Measurements from ENCODE around the gene MGARP. TPM values are rescaled to one million over a fixed set of nuclear protein-coding genes. Genes with fewer than 3 reads are reported as not detected.

MGARP gene
- polyA plus RNA-seq, 1 donor: 0.28 TPM

DNA sequence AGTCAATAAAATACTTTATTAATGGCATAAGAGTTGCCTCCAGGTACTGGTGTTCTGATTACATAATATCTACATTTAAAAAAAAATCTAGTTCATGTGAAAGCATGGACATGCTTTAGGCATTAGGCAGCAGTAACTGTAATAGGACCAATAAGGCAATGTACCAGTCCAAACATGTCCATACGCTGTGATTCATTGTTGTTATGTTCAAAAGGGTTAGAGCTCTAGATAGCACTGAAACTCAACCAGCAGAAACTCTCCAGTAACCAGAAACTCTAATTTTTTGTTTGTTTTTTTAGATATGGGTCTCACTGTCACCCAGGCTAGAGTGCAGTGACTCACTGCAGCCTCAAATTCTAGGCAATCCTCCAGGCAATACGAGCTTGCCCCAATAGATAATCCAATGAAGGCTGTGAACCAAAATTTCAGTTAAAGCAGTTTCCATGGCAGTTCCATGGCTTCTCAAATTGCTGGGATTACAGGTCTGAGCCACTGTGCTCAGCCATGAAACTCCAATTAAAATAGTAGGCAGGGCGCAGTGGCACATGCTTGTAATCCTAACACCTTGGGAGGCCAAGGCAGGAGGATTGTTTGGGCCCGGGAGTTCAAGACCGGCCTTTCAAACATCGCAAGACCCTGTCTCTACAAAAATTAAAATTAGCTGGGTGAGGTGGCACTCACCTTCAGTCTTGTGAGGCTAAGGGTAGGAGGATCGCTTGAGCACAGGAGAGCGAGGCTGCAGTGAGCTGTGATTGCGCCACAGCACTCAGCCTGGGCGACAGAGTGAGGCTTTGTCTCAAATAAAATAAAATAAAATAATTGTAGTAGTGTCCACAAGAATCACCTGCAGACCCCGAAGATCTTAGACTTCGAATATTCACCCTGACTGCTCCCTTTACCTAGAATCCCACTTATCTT, 36.3 kb downstream of the MGARP start:
- no peak for DNase-seq (ENCODE audit: low read depth)

DNA sequence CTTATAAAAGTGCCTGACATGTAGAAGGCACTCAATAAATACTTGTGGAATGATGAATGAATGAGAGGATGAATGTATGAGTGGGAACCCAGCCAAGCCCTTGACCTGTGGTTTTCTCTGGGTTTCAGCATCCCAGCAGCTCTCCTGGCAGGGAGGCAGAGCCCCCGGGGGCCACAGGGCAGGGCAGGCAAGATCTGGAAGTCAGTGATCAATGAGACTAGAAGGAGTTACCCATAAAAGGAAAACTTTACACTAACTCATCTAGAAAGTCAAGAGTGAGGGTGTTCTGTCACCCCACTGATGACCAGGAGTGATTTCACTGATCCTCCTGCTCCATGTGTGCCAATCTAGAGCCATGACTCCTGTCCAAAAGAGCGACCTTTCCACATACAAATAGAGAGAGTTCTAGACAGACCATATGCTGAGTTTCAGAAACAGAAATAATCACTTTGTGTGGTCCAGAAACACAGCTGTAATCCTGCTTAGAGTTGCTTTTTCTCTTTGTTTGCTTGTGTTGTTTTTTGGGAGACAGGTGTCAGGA, 37.4 kb downstream of the MGARP start:
- DNase-seq (ENCODE audit: low read depth): no peak

DNA sequence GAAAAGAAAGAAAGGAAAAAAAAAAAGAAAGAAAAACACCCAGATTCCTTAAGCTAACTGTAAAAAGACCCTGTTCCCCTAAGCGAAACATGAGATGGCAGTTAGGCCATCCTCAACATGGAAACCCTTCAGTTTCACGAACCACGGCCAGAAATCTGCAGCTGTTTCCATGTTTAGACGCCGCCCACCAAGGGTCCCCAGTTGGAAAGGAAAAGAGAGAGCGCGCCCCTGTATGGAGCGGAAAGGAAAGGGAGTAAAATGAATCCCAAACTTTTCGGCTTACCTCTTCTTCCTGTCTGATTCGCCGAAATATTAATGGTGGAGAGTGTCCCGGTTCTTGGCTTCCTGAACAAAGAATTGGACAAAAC, 38.3 kb downstream of the MGARP start:
- DNase-seq (ENCODE audit: low read depth): no peak

DNA sequence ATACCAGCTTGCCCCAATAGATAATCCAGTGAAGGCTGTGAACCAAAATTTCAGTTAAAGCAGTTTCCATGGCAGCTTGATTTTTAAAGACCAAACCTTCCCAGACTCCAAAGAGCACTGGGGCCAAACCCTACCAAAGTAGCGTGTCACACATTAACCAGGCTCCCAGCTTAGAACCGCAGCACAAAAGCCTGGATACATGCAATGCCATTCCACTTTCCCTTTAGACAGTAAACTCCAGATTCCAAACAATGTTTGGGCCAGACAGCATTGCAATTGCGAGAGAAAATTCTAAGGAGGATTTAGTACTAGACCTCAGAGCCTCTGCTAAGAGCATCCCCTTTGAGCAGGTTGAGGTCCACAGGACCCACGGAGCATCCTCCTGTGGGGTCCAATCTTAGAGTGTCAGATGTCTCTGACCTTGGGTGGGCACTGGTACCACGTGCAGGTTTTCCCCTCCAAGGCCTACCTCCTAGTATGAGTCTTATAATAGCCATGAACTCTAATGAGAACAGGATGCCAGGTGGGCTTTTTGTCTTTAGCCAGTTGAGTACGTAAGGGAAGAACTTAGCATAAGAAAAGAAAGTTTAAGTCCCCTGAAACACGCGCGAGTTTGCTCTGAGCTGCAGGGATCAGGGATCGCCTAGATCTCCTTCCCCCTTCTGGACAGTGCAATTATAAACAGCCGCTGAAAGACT, 38.8 kb downstream of the MGARP start:
- DNase-seq (ENCODE audit: low read depth): no peak

DNA sequence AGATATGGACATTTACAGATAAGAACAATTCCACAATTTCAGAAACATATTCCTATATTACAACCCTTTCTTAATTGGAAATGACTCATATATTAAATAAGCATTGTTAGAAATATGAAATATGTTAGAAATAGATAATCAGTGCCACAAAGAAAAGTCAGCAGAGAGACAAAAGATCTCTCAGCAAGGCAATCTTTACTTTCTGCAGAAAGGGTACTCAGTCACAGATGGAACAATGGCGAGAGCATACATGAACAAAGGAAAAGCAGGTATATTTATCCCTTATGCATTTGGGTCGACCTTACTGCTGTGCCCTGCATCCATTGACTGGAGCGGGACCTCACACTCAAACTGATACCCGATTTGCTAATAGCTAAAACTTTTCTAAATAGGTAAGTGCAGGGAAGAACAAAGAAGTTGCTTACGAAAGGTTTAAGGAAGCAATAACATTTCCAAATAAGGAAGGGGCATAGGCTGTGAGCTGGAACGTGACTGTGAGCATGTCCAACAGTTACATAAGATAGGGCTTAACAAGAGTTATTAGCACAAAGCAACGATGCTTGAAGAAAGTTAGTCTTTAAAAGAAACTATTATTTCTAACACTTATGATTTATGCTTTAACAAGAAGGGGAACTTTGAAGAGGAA, 40.8 kb downstream of the MGARP start:
- no peak for DNase-seq (ENCODE audit: low read depth)

DNA sequence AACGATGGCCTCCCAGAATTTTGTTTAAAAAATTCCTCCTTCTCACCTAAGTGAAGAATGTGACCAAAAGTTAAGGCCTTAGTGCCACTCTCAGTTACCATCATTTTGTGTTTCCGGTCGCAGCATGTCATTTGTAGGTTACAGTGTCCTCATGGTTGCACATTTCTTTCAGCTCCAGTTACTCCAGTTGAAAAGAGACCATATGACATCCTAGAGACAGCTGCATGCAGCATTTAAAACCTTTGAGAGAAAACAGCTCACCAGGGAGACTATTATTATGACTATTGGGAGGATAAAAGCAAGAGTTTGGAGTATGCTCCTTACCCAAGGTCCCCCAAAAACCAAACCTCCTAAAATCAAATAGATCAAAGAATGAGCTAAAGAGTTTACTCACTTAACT, 45.8 kb downstream of the MGARP start:
- DNase-seq (ENCODE audit: low read depth): no peak

DNA sequence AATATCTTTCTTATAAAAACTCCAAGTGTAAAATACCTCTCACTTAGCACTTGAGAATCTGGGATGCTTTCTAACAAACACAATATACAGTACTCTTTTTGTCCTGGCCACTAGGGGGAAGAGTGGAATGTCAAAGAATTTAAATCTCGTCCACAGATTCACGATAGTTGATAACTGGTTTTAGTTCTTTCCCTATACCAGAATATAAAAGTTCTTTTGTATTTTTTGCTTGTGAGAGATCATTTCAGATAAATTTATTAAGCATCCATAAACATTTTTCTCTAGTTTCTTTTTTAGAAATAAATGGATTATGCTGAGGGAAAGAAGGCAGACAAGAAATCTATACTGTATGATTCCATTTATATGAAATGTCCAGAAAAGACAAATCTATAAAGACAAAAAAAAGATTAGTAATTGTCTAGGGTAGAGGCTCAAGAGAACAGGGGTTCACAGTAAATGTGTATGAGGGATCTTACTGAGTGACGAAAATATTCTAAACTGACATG, 50.4 kb downstream of the MGARP start:
- no peak for DNase-seq (ENCODE audit: low read depth)

DNA sequence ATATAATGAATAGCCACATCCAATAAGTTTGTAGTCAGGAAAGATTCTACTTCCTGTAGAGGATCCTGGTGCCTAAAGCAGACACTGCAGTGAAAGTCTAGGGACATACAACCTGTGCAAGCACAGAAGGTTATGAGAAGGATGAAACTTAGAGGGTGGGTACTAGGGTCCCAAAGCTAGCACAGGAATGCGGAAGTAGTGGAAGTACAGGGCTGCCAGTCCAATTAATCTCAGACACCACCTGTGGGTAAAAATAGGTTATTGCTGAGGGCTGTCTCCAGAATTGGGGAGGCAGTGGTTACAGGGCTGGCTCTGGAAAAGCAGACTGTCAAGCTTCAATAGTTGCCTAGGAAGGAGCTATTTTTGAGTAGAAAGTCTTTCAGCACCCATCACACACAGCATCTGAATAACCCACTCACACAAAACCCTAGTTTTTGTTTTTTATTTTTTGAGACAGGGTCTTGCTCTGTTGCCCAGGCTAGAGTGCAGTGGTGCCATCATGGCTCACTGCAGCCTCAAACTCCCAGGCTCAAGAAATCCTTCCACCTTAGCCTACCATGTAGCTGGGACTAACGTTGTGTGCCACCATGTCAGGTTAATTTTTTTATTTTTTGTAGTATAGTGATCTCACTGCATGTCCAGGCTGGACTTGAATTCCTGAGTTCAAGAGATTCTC, 52.2 kb downstream of the MGARP start:
- no peak for DNase-seq (ENCODE audit: low read depth)

DNA sequence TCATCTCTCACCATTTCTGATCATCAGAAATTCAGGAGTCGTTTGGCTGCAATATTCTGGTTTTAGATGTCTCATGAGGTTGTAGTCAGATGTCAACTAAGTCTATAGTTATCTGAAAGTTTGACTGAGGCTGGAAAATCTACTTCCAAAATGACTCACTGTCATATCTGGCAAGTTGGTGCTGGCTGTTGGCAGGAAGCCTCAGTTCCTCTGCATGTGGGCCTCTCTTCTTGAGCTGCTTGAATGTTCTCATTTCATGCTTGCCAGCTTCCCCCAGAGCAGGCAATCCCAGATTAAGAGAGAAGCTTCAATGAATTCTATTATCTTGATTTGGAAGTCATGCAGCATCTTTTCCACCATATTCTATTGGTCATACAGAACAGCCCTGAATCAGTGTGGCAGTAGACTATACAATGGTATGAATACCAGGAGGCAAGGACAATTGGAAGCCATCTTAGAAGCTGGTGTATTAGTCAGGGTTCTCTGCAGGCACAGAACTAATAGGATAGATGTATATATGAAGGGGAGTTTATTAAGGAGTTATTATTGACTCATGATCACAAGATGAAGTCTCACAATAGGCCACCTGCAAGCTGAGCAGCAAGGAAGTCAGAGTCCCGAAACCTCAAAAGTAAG, 56.2 kb downstream of the MGARP start:
- DNase-seq (ENCODE audit: low read depth): no peak

DNA sequence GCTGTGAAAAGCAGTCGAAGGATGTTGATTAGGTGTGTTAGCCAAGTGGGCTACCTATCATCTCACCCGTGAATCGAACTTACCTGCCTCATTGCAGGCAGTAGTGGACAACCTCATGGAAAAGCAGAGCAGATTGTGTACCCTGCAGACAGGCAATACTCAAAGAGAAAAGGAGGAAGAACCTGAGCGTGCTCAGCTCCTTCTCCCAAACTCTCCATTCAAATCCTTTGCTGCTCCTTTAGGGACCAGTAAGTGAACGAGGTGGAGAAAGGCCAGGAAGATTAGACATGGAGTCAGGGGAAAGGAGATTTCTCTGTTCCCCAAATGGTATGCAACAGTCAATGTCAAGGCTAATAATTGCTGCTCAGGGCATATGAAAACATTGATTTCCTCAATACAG, 57.8 kb downstream of the MGARP start:
- DNase-seq (ENCODE audit: low read depth): no peak

DNA sequence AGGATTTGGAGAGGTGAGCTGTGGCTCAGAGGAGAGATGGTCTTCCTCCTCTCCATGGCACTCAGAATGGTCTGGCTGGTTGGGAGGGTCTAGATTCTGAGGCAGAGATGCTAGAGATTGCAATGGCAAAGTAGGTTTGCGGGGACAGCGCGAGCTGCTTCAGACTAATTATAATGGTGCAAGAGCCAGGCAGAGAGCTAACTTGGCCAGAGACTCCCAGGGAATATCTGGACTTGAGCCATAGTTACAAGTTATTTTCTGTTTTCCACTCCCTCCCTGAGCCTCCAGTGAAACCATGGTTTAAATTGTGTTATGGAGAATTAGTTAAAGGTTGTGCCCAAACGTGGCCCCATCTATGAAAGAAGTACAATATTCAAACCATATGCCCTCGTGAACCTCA, 58.3 kb downstream of the MGARP start:
- DNase-seq (ENCODE audit: low read depth): no peak

DNA sequence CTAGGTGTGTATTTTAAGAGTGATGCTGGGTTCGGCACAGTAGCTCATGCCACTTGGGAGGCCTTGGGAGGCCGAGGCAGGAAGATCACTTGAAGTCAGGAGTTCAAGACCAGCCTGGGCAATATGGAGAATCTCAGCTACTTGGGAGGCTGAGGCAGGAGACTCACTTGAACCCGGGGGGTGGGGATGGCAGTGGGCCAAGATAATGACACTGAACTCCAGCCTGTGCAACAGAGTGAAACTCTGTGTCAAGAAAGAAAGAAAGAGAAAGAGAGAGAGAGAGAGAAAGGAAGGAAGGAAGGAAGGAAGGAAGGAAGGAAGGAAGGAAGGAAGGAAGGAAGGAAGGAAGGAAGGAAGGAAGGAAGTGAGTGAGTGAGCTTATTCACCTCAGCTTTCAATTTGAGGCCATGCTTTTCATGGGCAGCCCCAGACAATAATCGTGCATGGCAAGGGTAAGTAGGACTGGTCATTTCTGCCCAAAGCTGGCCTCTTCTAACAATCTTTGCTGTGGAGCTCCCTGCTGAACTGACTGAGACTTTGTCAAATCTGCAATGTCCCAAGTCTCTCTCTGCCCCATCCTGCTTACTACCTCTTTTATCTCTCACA, 60.5 kb downstream of the MGARP start:
- DNase-seq (ENCODE audit: low read depth): no peak

Other genes with a start within 250 kb of the MGARP start
- gene ELF2, start 103.0 kb downstream of the MGARP start, polyA plus RNA-seq (ENCODE audit: insufficient read length): 45.7 TPM
- gene NAA15, start 21.3 kb upstream of the MGARP start, polyA plus RNA-seq (ENCODE audit: insufficient read length): 27.3 TPM
- gene NDUFC1, start 22.3 kb upstream of the MGARP start, polyA plus RNA-seq (ENCODE audit: insufficient read length): 51.4 TPM
- 9.1 TPM for gene RAB33B, start 173.9 kb upstream of the MGARP start, polyA plus RNA-seq (ENCODE audit: insufficient read length)